Ishikawa (cell line): Measurements from ENCODE around the gene DNAL1.
A peak's percentile ranks its signal among the peaks of the same experiment; 100 is the strongest.

Experiments
- CEBPB ChIP-seq: IDR thresholded peaks from 2 replicates; pipeline ENCODE4 v1.6.1; 2012
- CREB1 ChIP-seq: IDR thresholded peaks from 2 replicates; pipeline ENCODE4 v1.6.1; 2012; ENCODE audit warnings: low read depth
- EGR1 ChIP-seq: IDR thresholded peaks from 2 replicates; pipeline ENCODE4 v1.6.1; 2012
- EP300 ChIP-seq: IDR thresholded peaks from 2 replicates; pipeline ENCODE4 v1.6.1; 2012; ENCODE audit warnings: borderline replicate concordance
- FOXM1 ChIP-seq: IDR thresholded peaks from 2 replicates; pipeline ENCODE4 v1.6.1; 2012; ENCODE audit warnings: low read depth, borderline replicate concordance
- MAX ChIP-seq: IDR thresholded peaks from 2 replicates; pipeline ENCODE4 v1.6.1; 2012
- NFIC ChIP-seq: IDR thresholded peaks from 2 replicates; pipeline ENCODE4 v1.6.1; 2012
- RAD21 ChIP-seq: IDR thresholded peaks from 2 replicates; pipeline ENCODE4 v1.6.1; 2012; ENCODE audit warnings: low read depth
- REST ChIP-seq: IDR thresholded peaks from 2 replicates; pipeline ENCODE4 v1.6.1; 2012; ENCODE audit warnings: low read depth, mild to moderate bottlenecking
- TAF1 ChIP-seq: IDR thresholded peaks from 2 replicates; pipeline ENCODE4 v1.6.1; 2012; ENCODE audit warnings: low read depth, mild to moderate bottlenecking
- TCF12 ChIP-seq: IDR thresholded peaks from 2 replicates; pipeline ENCODE4 v1.6.1; 2012; ENCODE audit warnings: low read depth
- TEAD4 ChIP-seq: IDR thresholded peaks from 2 replicates; pipeline ENCODE4 v1.6.1; 2012
- USF1 ChIP-seq: IDR thresholded peaks from 2 replicates; pipeline ENCODE4 v1.6.1; 2012
- YY1 ChIP-seq: IDR thresholded peaks from 2 replicates; pipeline ENCODE4 v1.6.1; 2012; ENCODE audit warnings: low read depth
- ZBTB7A ChIP-seq: IDR thresholded peaks from 2 replicates; pipeline ENCODE4 v1.6.1; 2012; ENCODE audit warnings: low read depth

The DNAL1 gene

GRCh38 chr14:73678698-73679097 lies 33.9 kb downstream of the DNAL1 start:
- TF ChIP-seq TEAD4 (no peak), USF1 (no peak), FOXM1 (no peak), RAD21 (no peak), TCF12 (no peak), ZBTB7A (no peak), CEBPB (no peak), CREB1 (no peak), REST (no peak), MAX (no peak), NFIC (no peak), TAF1 (no peak)

GRCh38 chr14:73680821-73681220 lies 36.0 kb downstream of the DNAL1 start:
- TF ChIP-seq TEAD4 (no peak), TCF12 (no peak), TAF1 (no peak), RAD21 (no peak), EP300 (no peak), NFIC (no peak), ZBTB7A (no peak), CEBPB (no peak)

GRCh38 chr14:73684627-73685026 lies 39.8 kb downstream of the DNAL1 start:
- TF ChIP-seq REST (no peak), MAX (no peak)

GRCh38 chr14:73685328-73685727 lies 40.5 kb downstream of the DNAL1 start:
- TF ChIP-seq MAX (no peak), CEBPB (peak; percentile 73; the same call in 1 of the 2 replicates)

- TF ChIP-seq CEBPB (no peak), TAF1 (no peak), ZBTB7A (no peak), RAD21 (no peak), NFIC (no peak), MAX (no peak), REST (no peak), EP300 (no peak)
These were observed 42.1 kb downstream of the DNAL1 start for GRCh38 chr14:73686901-73687300.

GRCh38 chr14:73694083-73694482 lies 49.3 kb downstream of the DNAL1 start:
- TF ChIP-seq YY1 (no peak), EGR1 (no peak), TCF12 (no peak), FOXM1 (no peak), RAD21 (no peak), REST (no peak), NFIC (no peak)
